ENCODE data around the gene XPR1. TPM values are rescaled to one million over a fixed set of nuclear protein-coding genes. Genes with fewer than 3 reads are reported as not detected.
"Not testable (repeated sequence)": the region's sequence is repeated elsewhere in the genome, so short reads cannot be mapped to it uniquely, and the experiment has no call there.

Gene XPR1
- total RNA-seq, 1 donor from 2014 or later, result 62.6 TPM

DNA sequence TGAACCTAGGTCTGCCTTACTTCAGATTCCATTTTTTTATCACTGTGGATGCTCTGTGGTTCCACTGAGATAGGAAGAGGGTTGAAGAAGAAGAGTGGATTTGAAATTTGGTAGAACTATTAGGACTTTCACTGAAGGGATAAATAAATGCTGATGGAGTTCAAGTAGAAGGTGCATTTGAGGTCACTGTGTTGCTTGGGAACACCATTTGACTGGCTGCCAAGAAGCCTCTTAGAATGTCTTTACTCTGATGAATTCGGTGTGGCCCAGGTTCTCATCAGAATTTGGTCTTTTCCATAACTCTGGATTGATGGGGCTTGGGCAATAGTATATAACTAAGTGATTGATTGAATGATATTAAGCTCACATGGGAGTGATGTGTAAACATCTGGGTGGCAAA lies 11.9 kb downstream of the XPR1 start:
- H3K27ac Mint-ChIP-seq, result peak overlapping the region; percentile 26
- H3K4me3 Mint-ChIP-seq (ENCODE audit: low read depth), result no peak overlapping the region
- TF ChIP-seq, protein P1, sequence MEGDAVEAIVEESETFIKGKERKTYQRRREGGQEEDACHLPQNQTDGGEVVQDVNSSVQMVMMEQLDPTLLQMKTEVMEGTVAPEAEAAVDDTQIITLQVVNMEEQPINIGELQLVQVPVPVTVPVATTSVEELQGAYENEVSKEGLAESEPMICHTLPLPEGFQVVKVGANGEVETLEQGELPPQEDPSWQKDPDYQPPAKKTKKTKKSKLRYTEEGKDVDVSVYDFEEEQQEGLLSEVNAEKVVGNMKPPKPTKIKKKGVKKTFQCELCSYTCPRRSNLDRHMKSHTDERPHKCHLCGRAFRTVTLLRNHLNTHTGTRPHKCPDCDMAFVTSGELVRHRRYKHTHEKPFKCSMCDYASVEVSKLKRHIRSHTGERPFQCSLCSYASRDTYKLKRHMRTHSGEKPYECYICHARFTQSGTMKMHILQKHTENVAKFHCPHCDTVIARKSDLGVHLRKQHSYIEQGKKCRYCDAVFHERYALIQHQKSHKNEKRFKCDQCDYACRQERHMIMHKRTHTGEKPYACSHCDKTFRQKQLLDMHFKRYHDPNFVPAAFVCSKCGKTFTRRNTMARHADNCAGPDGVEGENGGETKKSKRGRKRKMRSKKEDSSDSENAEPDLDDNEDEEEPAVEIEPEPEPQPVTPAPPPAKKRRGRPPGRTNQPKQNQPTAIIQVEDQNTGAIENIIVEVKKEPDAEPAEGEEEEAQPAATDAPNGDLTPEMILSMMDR (IDR thresholded peaks at IDR 0.05; ENCODE audit: unreplicated experiment), result no peak
- peaks cover 9% of the 10 kb centered on the region for H3K9me3 Mint-ChIP-seq (ENCODE audit: low read depth)
- H3K27me3 Mint-ChIP-seq, result no peaks in the 10 kb centered on the region
- peaks cover 9% of the 10 kb centered on the region for H3K36me3 Mint-ChIP-seq (ENCODE audit: insufficient read depth)
- peaks cover 39% of the 10 kb centered on the region for H3K4me1 Mint-ChIP-seq (ENCODE audit: low read depth)
- DNase-seq (ENCODE audit: low spot score, unreplicated experiment), result no peak

DNA sequence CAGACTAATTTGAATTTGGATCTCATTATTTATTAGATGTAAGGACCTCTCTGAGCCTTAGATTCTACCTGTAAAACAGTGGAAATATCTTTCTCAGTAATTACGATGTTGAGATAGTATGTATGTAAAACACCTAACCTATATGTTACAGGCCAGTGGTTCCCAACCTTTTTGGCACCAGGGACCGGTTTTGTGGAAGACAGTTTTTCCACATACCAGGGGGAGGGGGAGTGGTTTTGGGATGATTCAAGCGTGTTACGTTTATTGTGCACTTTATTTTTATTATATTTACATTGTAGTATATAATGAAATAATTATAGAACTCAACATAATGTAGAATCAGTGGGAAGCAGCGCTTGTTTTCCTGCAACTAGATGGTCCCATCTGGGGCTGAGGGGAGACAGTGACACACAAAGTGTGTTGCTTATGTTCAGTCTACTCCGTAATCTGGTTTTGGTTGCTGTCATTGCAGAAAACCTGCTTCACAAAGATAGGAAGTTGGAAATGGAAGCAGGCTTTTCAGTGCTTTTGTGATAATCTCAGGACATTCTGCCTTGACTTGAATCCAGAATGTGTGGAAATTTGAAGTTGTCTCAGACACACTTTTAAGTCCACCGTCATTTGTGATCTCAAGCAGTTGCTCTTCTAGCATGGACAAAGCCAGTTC lies 12.8 kb downstream of the XPR1 start:
- Mint-ChIP-seq H3K27ac (no peak overlapping the region), H3K4me1 (ENCODE audit: low read depth) (peaks cover 35% of the 10 kb centered on the region), H3K27me3 (no peaks in the 10 kb centered on the region), H3K4me3 (ENCODE audit: low read depth) (no peak overlapping the region), H3K36me3 (ENCODE audit: insufficient read depth) (peaks cover 10% of the 10 kb centered on the region), H3K9me3 (ENCODE audit: low read depth) (peaks cover 9% of the 10 kb centered on the region)
- DNase-seq (ENCODE audit: low spot score, unreplicated experiment), result no peak
- TF ChIP-seq, protein P1 (IDR thresholded peaks at IDR 0.05; ENCODE audit: unreplicated experiment), result no peak

DNA sequence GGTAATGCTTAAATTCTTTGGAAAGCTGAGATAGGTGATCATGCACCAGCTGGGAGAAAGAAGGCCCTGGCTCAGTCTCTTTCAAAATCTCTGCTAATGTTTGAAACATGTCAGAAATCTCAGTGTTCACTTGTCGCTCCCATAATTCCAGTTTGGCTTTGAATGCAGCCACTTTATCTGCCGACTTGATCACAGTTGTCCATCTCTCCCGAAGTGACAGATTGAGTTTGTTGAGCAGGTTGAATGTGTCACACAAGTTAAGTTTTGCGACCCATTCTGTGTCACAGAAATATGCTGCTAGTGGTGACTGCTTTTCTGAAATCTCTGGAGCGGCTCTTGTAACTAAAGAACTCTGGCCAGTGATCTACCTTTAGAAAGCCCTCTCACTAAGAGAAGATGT lies 13.4 kb downstream of the XPR1 start:
- not testable (repeated sequence) for H3K27me3 Mint-ChIP-seq; H3K27ac Mint-ChIP-seq; H3K36me3 Mint-ChIP-seq (ENCODE audit: insufficient read depth); H3K9me3 Mint-ChIP-seq (ENCODE audit: low read depth); DNase-seq (ENCODE audit: low spot score, unreplicated experiment); H3K4me3 Mint-ChIP-seq (ENCODE audit: low read depth)
- peaks cover 29% of the 10 kb centered on the region for H3K4me1 Mint-ChIP-seq (ENCODE audit: low read depth)

DNA sequence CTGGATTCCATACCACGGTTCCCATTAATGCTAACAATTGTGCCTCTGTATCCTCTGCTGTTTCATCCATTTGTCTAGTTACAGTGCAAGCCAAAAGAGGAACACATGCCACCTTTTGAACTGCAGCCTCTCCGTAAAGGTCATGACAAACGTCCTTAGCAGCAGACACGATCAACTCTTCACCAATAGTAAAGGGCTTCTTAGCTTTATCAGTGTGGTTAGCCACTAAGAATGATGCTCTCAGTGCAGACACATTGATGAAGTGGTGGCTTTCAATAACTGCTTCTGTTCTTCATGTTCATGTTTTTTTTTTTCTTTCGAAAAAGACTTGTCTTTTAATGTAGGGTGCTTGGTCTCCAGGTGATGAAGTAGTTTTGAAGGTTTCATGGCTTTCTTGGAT lies 14.3 kb downstream of the XPR1 start:
- peaks cover 11% of the 10 kb centered on the region for H3K36me3 Mint-ChIP-seq (ENCODE audit: insufficient read depth)
- peaks cover 25% of the 10 kb centered on the region for H3K4me1 Mint-ChIP-seq (ENCODE audit: low read depth)
- peaks cover 3% of the 10 kb centered on the region for H3K9me3 Mint-ChIP-seq (ENCODE audit: low read depth)
- no peak for DNase-seq (ENCODE audit: low spot score, unreplicated experiment)
- no peak overlapping the region for H3K27ac Mint-ChIP-seq
- no peaks in the 10 kb centered on the region for H3K27me3 Mint-ChIP-seq
- TF ChIP-seq, protein P1 (IDR thresholded peaks at IDR 0.05; ENCODE audit: unreplicated experiment), result no peak
- no peak overlapping the region for H3K4me3 Mint-ChIP-seq (ENCODE audit: low read depth)

DNA sequence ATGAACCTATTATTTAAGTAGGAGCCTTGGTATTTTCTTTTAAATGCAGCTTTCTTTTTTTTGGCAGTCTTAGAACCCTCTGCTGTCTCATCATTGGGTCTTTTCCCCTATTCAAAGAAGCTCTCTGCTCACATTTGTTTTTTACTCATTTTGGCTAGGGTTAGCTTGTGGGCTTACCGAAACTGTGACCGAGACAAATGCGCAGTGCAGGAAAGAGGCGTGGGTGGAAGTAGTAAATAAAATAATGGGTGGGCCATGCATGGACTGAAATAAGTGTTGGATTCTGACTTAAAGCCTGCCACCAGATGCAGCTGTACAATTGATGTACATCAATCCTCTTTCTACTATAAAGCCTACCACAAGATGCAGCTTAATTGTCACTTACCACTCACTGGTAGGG lies 14.7 kb downstream of the XPR1 start:
- TF ChIP-seq, protein P1 (IDR thresholded peaks at IDR 0.05; ENCODE audit: unreplicated experiment), result no peak
- Mint-ChIP-seq H3K36me3 (ENCODE audit: insufficient read depth) (peaks cover 11% of the 10 kb centered on the region), H3K27ac (no peak overlapping the region), H3K4me1 (ENCODE audit: low read depth) (peaks cover 21% of the 10 kb centered on the region), H3K4me3 (ENCODE audit: low read depth) (no peak overlapping the region), H3K27me3 (no peaks in the 10 kb centered on the region), H3K9me3 (ENCODE audit: low read depth) (peaks cover 3% of the 10 kb centered on the region)
- no peak for DNase-seq (ENCODE audit: low spot score, unreplicated experiment)

DNA sequence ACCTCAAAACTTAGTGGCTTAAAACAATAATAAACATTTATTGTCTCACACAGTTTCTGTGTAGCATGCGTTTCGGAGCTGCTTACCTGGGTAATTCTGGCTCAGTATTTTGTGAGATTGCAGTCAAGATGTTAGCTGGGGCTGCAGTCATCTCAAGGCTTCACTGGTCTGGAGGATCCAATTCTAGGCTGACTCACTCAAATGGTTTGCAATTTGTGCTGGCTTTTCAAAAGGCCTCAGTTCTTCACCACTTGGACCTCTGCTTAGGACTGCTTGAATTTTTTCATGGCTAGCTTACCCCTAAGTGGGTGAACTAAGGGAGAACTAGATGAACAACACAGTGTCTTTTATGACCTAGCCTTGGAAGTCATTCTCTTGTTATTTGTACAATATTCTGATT lies 21.0 kb downstream of the XPR1 start:
- DNase-seq (ENCODE audit: low spot score, unreplicated experiment), result no peak
- Mint-ChIP-seq H3K4me3 (ENCODE audit: low read depth) (no peak overlapping the region), H3K27ac (no peak overlapping the region), H3K27me3 (no peaks in the 10 kb centered on the region), H3K36me3 (ENCODE audit: insufficient read depth) (peaks cover 22% of the 10 kb centered on the region), H3K9me3 (ENCODE audit: low read depth) (peaks cover 16% of the 10 kb centered on the region), H3K4me1 (ENCODE audit: low read depth) (no peaks in the 10 kb centered on the region)
- TF ChIP-seq, protein P1 (IDR thresholded peaks at IDR 0.05; ENCODE audit: unreplicated experiment), result no peak
